ENCODE results near the gene PRSS23. TPM values are rescaled to one million over a fixed set of nuclear protein-coding genes. Genes with fewer than 3 reads are reported as not detected.

PRSS23 gene
- total RNA-seq, 1 experiment from 2014 or later: 3.8 TPM

- Histone ChIP-seq H3K9me2 (ENCODE audit: insufficient read depth) (no peaks in the 10 kb centered on the region), H3K79me2 (ENCODE audit: insufficient read depth, low read length) (no peaks in the 10 kb centered on the region), H3K27me3 (ENCODE audit: insufficient read depth, low read length) (no peaks in the 10 kb centered on the region), H3K9me3 (ENCODE audit: control insufficient read depth in 1 of 2, insufficient read depth in 1 of 2, low read depth in 1 of 2, low read length in 2 of 2) (no peaks in the 10 kb centered on the region), H3K9ac (ENCODE audit: low read length) (no peak overlapping the region), H4K20me1 (ENCODE audit: insufficient read depth) (no peaks in the 10 kb centered on the region), H3K36me3 (ENCODE audit: control insufficient read depth in 1 of 2, insufficient read depth in 2 of 2, low read length in 2 of 2) (no peaks in the 10 kb centered on the region), H3K4me2 (ENCODE audit: low read length) (no peak overlapping the region), H3K4me3 (replicated peaks in 1 of 2; ENCODE audit: low read depth in 1 of 2, low read length in 2 of 2) (no peak overlapping the region), H3K27ac (ENCODE audit: low read depth, low read length) (no peak overlapping the region), H2AFZ (ENCODE audit: low read depth, low read length, poor library complexity, severe bottlenecking) (no peak overlapping the region), H3K4me1 (ENCODE audit: control insufficient read depth in 1 of 2, insufficient read depth in 2 of 2, low read length in 2 of 2) (no peaks in the 10 kb centered on the region)
- TF ChIP-seq EZH2 (IDR thresholded peaks at IDR 0.05): no peak
- TF ChIP-seq SRF (IDR thresholded peaks at IDR 0.05; ENCODE audit: low read depth): no peak
- TF ChIP-seq CTCF (IDR thresholded peaks at IDR 0.05 in 2 of 3, conservative IDR thresholded peaks at IDR 0.05 in 1 of 3; ENCODE audit: borderline replicate concordance in 1 of 3, insufficient read depth in 1 of 3, low read depth in 2 of 3, low read length in 2 of 3): no peak
- TF ChIP-seq EZH2phosphoT487 (IDR thresholded peaks at IDR 0.05; ENCODE audit: borderline replicate concordance): no peak
- TF ChIP-seq ELF1 (IDR thresholded peaks at IDR 0.05; ENCODE audit: borderline replicate concordance, low read depth): no peak
- TF ChIP-seq JUND (IDR thresholded peaks at IDR 0.05): no peak
- TF ChIP-seq SIN3A (IDR thresholded peaks at IDR 0.05; ENCODE audit: low read depth): no peak
- no peak for TF ChIP-seq REST (IDR thresholded peaks at IDR 0.05; ENCODE audit: low read depth)
- TF ChIP-seq FOSL1 (IDR thresholded peaks at IDR 0.05; ENCODE audit: low read depth): no peak
- no peak for TF ChIP-seq ATF3 (IDR thresholded peaks at IDR 0.05)
- CTCF ChIA-PET: interaction anchor here (1.5 kb wide), 1 partner anchor 242 kb away, joined by 3 read pairs; no protein-coding TSS in a partner anchor
- DNase-seq (ENCODE audit: low read depth, low spot score) (no peak), ATAC-seq (no peak)
- intact Hi-C loops (cut with micrococcal nuclease): no loop called here
- BruUV-seq (replicated peaks): no TSS peak
- RAD21 ChIA-PET (ENCODE audit: low non-redundant PET in 1 of 2, low total read pairs in 2 of 2, uncharacterized antibody in 2 of 2, unreplicated experiment in 2 of 2): no interaction called here
- POLR2A ChIA-PET: no interaction called here
Measured at GRCh38 chr11:86849679-86850078, 49.3 kb downstream of the PRSS23 start.

Other genes with a start within 250 kb of the PRSS23 start
- 0.30 TPM for gene ME3, start 127.9 kb upstream of the PRSS23 start, total RNA-seq (2021; ENCODE audit: unreplicated experiment)
- gene FZD4, start 154.9 kb downstream of the PRSS23 start, total RNA-seq (2021; ENCODE audit: unreplicated experiment): 4.4 TPM
- gene TMEM135, start 237.4 kb downstream of the PRSS23 start, total RNA-seq (2021; ENCODE audit: unreplicated experiment): 50.6 TPM